GM19328 (cell line): Measurements from ENCODE around the gene ZC3H7A.

ENCODE experiments used
- ATAC-seq: cut with Tn5 transposase; IDR thresholded peaks from one replicate; pipeline ENCODE4 v1.9.1; 2021; ENCODE audit warnings: mild to moderate bottlenecking, moderate library complexity; ENCODE audit not compliant: unreplicated experiment

The ZC3H7A gene

DNA sequence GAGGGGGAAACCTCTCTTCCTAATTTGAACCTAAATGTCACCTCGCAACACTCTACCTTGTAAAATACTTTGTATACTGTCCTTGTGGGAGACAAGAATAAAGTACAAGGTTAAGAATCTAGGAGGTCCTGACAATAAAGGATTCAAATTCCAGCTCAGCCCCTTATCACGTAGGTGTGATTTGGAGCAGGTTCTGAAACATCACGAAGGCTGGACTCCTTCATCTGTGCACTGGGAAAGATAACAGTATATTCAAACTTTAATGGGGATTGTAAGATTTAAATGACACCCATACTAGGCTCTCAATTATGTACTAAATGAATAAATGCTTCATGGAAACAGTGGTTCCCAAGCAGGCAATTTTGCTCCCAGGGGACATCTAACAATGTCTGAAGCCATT lies 56.5 kb downstream of the ZC3H7A start:
- no peak for ATAC-seq

- ATAC-seq: no peak
Observed at GRCh38 chr16:11738742-11739544, 58.1 kb downstream of the ZC3H7A start.

DNA sequence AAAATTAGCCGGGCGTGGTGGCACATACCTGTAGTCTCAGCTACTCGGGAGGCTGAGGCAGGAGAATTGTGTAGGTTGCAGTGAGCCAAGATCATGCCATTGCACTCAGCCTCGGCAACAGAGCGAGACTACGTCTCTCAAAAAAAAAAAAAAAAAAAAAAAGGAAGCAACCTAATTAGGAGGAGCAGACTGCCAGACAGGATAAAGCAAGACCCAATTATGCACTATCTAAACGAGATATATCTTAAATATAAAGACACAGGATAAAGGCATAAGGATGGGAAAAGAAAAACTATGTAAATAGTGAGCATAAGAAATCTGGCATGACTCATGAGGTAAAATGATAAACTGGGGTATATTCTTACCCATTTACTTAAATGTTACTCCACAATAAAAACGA lies 59.3 kb downstream of the ZC3H7A start:
- ATAC-seq: no peak

DNA sequence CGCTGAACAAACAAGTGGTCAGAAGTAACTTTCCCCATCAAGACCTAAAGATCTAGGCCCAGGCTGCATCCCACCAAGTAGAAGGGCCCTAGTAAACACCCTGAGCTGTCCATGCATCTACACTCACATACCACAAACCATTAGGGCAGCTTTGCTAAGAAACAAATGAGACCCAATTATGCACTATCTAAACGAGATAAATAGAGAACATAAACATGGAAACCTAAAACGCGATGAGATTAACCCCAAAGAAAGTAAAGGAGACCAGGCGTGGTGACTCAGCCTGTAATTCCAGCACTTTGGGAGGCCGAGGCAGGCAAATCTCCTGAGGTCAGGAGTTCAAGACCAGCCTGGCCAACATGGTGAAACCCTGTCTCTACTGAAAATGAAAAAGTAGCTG lies 60.2 kb downstream of the ZC3H7A start:
- no peak for ATAC-seq

GRCh38 chr16:11735787-11736186 lies 61.3 kb downstream of the ZC3H7A start:
- no peak for ATAC-seq

DNA sequence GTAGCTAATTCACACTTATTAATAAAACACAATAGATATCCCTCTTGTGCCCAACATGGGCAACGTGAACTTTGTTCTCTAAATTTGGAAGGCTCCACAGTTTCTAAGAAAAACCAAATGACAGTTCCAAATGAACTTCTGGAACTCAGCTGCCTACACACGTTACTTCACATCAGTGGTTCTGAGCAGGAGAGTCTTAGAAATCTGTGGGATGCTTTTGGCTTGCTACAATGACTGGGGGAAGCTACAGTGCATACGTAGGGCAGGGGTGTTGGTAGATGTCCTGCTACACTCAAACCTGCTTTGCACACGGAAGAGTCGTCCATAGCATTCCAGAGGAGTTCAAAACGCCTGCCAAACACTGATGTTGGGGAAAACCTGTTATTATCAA lies 62.4 kb downstream of the ZC3H7A start:
- ATAC-seq: no peak

DNA sequence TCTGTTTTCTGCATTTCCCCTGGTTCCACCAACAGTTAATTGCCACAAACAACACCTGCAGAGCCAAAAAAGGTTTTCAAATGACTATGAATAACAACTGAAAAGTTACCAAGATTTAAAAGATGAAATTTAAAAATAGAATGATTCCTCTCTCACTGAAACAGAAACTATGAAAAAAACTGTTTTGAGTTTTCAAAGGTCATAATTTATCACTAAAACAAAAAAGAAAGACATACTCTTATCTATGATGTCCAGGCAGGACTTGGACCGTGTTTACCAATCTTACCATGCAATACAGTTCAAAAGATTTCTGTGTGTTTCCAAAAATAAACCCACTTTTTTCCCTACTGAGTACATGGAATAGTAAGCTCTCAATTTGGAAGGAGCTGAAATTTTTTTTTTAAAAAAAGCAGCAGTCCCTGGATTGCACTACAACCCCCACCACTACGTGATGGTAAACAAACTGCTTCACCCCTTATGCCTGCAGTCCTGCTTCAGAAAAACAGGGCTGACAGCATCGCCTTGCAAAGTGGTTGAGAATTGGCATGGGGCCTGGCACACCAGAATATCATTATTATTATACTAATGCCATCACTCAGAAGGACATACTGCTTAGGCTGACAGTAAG lies 62.9 kb downstream of the ZC3H7A start:
- ATAC-seq: no peak

DNA sequence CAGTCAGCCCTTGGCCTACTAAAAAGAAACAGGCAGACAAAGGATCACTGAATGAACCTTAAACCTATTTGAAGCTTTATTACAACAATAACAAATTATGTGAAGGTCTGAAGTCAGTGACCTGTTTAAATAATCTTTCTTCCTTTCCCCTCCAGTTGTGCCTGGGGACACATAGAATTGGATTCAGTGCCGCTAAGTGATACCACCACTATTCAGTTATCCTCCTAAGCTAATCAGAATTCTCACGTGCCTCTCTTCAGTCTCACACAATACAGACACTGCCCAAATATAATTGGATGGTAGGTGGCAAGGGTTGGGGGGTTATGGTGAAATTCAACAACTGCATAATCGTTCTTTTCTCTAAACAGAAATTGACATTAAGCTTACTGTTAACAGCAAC lies 65.8 kb downstream of the ZC3H7A start:
- no peak for ATAC-seq

GRCh38 chr16:11729787-11730186 lies 67.3 kb downstream of the ZC3H7A start:
- no peak for ATAC-seq

- no peak for ATAC-seq
Observed at GRCh38 chr16:11727796-11728543, 69.1 kb downstream of the ZC3H7A start.

GRCh38 chr16:11726008-11726407 lies 71.0 kb downstream of the ZC3H7A start:
- no peak for ATAC-seq

GRCh38 chr16:11725457-11725856 lies 71.6 kb downstream of the ZC3H7A start:
- ATAC-seq: no peak

GRCh38 chr16:11722468-11722808 lies 74.6 kb downstream of the ZC3H7A start:
- ATAC-seq: no peak

GRCh38 chr16:11721781-11722467 lies 75.1 kb downstream of the ZC3H7A start:
- no peak for ATAC-seq

DNA sequence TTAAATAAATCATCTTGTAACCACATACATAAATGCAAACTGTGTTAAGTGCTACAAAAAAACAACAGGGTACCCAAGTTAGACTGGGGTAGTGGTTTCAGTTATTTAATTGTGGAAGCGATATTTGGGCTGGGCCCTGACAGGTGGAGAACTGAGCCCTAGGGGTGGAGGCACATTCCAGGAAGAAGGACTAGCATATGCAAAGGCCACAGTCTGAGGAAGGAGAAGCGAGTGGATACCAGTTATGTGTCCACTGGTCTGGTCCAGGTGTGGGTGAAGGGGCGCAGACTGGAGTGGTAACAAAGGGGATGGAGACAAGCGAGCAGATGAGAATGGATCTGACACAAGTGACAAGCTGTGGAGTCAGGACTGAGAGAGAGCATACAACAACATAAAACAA lies 77.3 kb downstream of the ZC3H7A start:
- ATAC-seq: no peak

DNA sequence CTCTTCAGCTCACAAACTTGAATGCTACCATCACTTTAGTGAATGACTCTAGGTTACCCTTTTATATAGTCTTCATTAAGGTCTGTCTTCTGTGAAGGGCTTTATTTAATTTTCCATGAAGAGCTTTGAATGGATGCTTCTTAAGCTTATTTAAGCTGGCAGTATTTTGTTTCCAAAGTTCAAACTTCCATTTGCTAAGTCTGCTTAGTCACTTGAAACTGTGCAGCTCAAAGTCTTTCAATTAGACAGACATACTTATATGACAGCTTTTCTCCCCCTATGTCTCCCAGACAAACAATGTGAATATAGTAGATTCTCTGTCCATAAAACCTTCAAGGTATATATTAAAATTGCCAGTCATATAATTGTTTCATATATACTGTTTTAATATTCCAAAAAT lies 77.9 kb downstream of the ZC3H7A start:
- ATAC-seq: no peak

DNA sequence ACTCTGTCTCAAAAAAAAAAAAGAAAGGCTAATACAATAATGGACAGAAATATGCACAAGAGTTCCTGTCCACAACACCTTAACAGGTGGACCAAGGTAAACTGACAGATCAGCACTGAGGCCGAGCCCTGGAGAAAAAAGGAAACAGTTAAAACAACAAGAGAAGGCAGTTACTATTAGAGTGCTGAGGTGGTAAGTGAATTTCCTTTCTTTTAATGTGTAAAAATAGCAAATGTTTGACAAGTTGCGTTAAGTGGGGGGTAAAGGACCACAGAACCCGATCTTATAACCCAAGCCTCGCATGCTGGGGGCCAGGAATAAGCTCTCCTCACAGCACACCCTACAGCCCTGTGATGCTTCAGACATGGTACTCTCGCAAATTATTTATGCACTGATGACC lies 79.2 kb downstream of the ZC3H7A start:
- ATAC-seq: no peak

GRCh38 chr16:11716336-11716735 lies 80.7 kb downstream of the ZC3H7A start:
- ATAC-seq: no peak

GRCh38 chr16:11715246-11715947 lies 81.7 kb downstream of the ZC3H7A start:
- ATAC-seq: no peak

GRCh38 chr16:11712122-11712521 lies 84.9 kb downstream of the ZC3H7A start:
- ATAC-seq: no peak

DNA sequence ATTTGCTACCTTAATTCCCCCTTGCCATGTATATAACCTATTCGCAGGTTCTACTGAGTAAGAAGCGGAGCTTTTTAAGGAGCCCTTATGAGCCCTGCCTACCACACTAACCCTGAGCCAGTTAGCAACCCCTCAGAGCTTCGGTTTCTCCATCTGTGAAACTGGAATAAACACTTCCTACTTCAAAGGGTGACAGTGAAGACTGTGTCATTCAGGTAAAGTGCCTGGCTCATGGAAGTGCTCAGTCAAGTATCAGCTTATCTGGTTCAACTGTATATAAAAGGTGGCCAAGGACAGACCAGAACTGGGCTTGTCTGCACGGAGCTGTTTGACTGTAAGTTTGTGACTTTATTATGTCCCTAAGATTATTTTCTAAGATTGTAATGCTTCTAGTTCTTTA lies 85.4 kb downstream of the ZC3H7A start:
- no peak for ATAC-seq
